GM19468 (cell line): ENCODE results near the gene MIOX.

Experiments
- ATAC-seq: cut with Tn5 transposase; IDR thresholded peaks from one replicate; pipeline ENCODE4 v1.9.1; 2021; ENCODE audit warnings: mild to moderate bottlenecking, moderate library complexity, moderate number of reproducible peaks; ENCODE audit not compliant: unreplicated experiment; ENCODE audit errors: extremely low read depth

Gene MIOX

GRCh38 chr22:50471962-50472361 lies 14.7 kb upstream of the MIOX start:
- no peak for ATAC-seq

GRCh38 chr22:50473088-50473487 lies 13.6 kb upstream of the MIOX start:
- ATAC-seq, result no peak

DNA sequence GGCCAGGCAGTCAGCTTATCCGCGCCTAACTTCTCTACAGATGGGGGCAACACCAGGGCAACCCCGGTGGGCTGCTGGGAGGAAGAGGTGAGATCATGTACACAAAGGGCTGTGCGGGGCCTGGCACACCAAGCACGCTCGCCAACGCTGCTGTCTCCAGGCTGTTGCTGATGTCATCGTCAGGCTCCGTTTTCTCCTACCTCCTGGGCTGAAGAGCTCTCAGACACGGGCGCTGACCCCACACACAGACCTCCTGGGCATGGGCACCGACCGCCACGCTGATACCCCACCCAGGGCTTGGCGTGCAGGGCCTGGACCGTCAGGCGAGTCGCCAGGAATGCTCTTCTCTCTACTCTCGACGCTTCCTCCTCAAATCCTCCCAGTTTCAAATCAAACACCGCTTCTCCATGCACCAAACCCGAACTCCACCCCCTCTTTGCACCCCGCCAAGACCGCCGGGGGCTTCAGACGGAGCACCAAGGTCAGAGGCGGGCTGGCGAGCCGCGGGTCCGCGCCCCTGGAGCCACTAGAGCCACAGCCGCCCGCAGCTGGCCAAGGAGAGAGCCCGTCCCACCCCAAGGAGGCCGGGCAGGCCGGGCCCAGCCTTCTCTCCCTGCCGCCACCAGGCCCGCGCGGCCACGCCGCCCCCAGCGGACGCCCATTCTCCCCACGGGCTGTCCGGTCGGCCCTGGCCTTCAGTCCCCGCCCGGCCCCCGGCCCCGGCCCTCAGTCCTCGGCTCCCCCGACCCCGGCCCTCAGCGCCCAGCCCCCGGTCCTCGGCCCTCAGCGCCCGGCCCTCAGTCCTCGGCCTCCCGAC lies 12.6 kb upstream of the MIOX start:
- no peak for ATAC-seq

DNA sequence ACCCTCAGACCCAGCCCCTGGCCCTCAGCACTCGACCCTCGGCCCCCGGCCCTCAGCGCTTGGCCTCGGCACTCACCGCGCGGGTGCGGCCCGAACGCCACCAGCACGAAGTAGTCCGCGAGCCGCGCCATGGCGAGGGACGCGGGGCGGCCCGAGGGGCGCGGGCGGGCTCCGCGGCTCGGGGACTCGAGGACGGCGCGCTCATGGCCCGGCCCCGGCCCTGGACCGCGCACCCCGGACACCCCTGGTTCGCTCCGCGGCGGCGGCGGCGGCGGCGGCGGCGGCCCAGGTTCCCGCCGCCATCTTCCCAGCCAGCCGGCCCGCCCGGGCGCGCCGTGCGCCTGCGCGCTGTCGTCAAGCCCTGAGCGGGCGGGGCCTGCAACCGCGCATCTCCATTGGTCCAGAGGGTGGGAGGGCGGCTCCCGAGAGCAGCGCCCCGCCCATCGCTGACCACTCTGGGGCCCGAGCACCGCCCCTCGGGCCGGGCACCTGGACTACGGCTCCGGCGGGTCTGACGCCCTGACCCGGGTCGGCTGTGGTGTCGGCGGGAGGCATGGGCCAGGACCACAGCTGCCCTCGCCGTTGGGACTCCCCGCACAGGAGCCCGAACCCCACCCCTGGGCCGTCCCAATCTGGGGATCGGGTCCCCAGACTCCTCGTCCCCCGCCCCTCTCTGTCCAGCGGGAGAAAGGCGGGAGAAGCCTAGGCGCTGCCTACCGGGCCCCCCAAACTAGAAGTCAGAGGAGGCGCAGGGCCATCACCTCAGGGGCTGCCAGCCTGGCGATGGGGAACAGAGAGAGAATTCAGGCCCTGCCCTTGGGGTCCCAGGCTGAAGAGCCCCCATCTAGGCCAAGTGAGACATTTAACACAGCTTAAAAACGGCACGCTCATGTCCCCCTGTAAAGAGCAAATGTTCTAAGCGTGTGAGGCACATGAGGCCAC lies 11.7 kb upstream of the MIOX start, which contains the start of gene SBF1:
Gene SBF1, minus strand, starts transcription at position 326 of the 942 bp plus-strand sequence. Its CDS starts 195 bp downstream, at position 131.
- ATAC-seq, result peak; percentile 47

- no peak for ATAC-seq
These were observed 11.0 kb upstream of the MIOX start for GRCh38 chr22:50475652-50476002.

GRCh38 chr22:50476868-50477267 lies 9.8 kb upstream of the MIOX start:
- no peak for ATAC-seq

DNA sequence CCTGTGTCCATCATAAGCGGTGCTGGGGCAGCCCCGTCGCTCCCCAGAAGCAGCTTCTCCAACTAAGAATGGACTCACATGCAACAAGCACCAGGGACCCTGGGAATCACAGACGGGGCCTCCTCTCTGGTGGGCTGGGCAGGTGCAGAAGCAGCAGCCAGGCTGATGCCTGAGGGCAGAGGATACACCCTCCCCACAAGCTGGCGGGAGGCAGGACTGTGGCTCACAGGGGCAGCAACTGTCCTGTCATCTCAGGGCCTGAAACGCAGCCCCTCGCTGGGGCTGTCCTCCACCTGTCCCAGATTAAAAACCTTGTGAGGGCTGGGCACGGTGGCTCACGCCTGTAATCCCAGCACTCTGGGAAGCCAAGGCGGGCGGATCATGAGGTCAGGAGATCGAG lies 8.7 kb upstream of the MIOX start:
- ATAC-seq, result no peak

DNA sequence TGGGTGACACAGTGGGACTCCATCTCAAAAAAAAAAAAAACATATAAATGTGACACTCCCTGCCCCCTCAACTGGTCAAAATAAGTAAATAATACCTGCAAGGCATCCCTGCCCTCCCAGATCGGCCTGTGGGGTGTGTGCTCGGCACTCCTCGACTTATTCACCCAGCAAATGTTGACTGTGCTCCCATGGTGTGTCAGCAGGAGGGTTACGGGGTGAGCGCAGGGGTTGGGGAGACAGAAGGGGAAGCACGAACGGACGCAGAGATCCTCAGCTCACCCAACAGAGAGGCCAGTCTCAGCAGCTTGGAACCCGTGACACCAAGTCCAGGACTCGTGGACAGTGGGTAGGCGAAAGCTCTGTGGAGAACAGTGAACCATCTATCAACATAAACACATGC lies 6.9 kb upstream of the MIOX start:
- ATAC-seq, result no peak

DNA sequence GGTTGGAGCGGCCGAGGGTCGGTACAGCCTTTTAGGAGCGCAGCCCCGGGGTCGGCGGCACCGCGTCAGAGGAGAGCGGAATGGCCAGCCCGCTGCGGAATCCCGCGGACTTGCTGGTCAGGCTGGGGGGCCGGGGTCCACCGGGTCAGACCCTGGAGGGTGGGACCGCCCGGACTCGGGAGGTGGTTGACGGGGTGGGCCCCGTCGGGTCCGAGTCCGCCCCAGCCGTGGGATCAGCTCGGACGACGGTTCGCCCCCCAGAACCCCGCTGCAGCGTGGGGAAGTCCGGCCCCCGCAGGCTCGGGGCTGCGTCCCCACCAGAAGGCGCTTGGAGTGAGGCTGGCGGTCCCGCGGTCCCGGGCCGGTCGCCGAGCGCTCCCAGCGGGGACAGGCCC lies 5.6 kb upstream of the MIOX start:
- no peak for ATAC-seq

GRCh38 chr22:50481440-50482106 lies 5.1 kb upstream of the MIOX start, which contains the start of gene ADM2:
Gene ADM2, plus strand, starts transcription at chr22:50481543. Its CDS starts 305 bp downstream, at chr22:50481848.
- ATAC-seq, result no peak

DNA sequence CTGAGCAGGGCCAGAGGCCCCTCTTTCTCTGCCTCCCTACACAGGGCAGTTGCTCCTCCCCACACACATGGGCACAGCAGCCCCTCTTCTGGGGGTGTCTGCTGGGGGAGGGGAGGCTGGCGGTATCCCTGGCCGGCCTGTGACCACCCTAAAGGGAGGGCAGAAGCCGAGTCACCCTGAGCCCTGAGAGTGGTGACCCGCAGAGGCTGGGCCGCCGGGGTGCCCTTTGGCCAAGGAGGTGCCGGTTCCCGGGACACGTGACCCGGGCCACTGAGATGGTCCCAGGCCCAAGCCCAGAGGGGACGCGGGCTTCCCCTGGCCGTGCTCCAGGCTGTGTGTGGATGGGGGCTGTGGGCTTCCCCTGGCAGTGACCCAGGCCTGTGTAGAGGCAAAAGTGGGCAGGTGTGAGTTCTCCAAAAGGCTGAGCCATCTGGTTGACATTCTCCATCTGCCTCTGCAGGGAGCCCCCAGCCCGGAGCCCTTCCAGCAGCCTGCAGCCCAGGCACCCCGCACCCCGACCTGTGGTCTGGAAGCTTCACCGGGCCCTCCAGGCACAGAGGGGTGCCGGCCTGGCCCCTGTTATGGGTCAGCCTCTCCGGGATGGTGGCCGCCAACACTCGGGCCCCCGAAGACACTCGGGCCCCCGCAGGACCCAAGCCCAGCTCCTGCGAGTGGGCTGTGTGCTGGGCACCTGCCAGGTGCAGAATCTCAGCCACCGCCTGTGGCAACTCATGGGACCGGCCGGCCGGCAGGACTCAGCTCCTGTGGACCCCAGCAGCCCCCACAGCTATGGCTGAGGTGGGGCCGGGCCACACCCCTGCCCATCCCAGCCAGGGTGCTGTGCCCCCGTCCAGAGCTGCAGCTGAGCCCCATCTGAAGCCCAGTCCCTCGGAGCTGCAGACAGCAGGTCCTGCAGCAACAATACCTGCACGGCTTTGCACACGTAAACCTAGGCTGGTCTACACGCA lies 4.3 kb upstream of the MIOX start:
- ATAC-seq, result no peak

GRCh38 chr22:50483106-50483505 lies 3.6 kb upstream of the MIOX start:
- no peak for ATAC-seq

DNA sequence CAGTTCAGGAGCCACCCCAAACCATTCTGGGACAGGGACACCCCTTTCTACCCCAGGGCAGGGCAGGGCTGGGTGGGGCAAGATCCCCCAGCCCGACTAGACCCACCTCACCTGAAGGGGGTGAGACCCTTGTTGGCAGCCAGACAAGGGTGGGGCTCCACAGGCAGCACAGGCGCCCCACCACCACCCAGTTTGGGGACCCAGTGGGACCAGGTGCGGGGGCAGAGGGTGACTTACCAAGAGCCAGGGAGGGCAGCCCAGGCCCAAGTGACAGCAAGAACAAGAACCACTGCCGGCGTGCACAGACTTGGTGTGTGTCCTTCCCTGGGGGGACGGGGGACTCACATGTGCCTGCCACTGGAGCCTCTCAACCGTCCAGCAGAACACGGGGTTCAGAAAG lies 3.1 kb upstream of the MIOX start:
- no peak for ATAC-seq

GRCh38 chr22:50483977-50484853 lies 2.4 kb upstream of the MIOX start:
- ATAC-seq, result no peak

GRCh38 chr22:50485221-50486131 lies 1.2 kb upstream of the MIOX start:
- ATAC-seq, result no peak

- ATAC-seq, result no peak
These were observed 789 bp downstream of the MIOX start for GRCh38 chr22:50487290-50488005.
